A673 (cell line): Measurements from ENCODE around the gene FGFBP1. TPM values are rescaled to one million over a fixed set of nuclear protein-coding genes. Genes with fewer than 3 reads are reported as not detected.

Experiments
- BruUV-seq: library from RNA; stranded (reverse); fragments of 400-500 nt; replicated peaks from 2 replicates; lab custom pipeline; 2021; lab: Mats Ljungman, UMichigan
- CTCF ChIA-PET: fragments of 300-600 bp; sonication (Branson Sonifier 250); formaldehyde crosslinking; loops from one replicate; lab custom pipeline; 2022; ENCODE audit warnings: antibody characterized with exemption; lab: Charles Lee
- POLR2A ChIA-PET: fragments of 300-600 bp; sonication (Branson Sonifier 250); formaldehyde crosslinking; loops from one replicate; lab custom pipeline; 2022; ENCODE audit warnings: antibody characterized with exemption; ENCODE audit not compliant: low non-redundant PET; lab: Charles Lee
- DNase-seq: peaks from one replicate; pipeline ENCODE4 v3.0.0-alpha.2; 2015; ENCODE audit warnings: low spot score
- H3K27ac ChIP-seq: fragments of 200-600 bp; sonication (generic); 2 replicates; pipeline ENCODE4 v1.5.1; 2016; ENCODE audit warnings: mixed run types, low read depth, mild to moderate bottlenecking, mixed read lengths, antibody characterized with exemption, low read length; ENCODE audit not compliant: poor library complexity, severe bottlenecking
- H3K27me3 ChIP-seq: fragments of 200-600 bp; sonication (generic); replicated peaks from 2 replicates; pipeline ENCODE4 v1.6.1; 2017; ENCODE audit warnings: mixed run types, low read depth, mild to moderate bottlenecking, mixed read lengths, antibody characterized with exemption, low read length; ENCODE audit not compliant: insufficient read depth, poor library complexity
- H3K36me3 ChIP-seq: fragments of 200-600 bp; sonication (generic); 2 replicates; pipeline ENCODE4 v1.6.1; 2016; ENCODE audit warnings: mixed run types, mild to moderate bottlenecking, mixed read lengths, antibody characterized with exemption, low read length; ENCODE audit not compliant: insufficient read depth, poor library complexity, severe bottlenecking
- H3K4me1 ChIP-seq: fragments of 200-600 bp; sonication (generic); 2 replicates; pipeline ENCODE4 v1.6.1; 2017; ENCODE audit warnings: mixed run types, mild to moderate bottlenecking, mixed read lengths, antibody characterized with exemption, low read length; ENCODE audit not compliant: insufficient read depth, poor library complexity, severe bottlenecking
- H3K4me3 ChIP-seq: fragments of 200-600 bp; sonication (generic); 2 replicates; pipeline ENCODE4 v1.5.1; 2016; ENCODE audit warnings: low read depth, mixed run types, mild to moderate bottlenecking, mixed read lengths, low read length; ENCODE audit not compliant: poor library complexity, severe bottlenecking
- H3K9me3 ChIP-seq: fragments of 200-600 bp; sonication (generic); 2 replicates; pipeline ENCODE4 v1.6.1; 2016; ENCODE audit warnings: mixed run types, low read depth, mild to moderate bottlenecking, mixed read lengths, antibody characterized with exemption, low read length; ENCODE audit not compliant: poor library complexity, severe bottlenecking
- EZH2 ChIP-seq: fragments of 200-600 bp; sonication (generic); IDR thresholded peaks from 2 replicates; pipeline ENCODE4 v1.6.1; 2017; ENCODE audit warnings: borderline replicate concordance, low read depth, mild to moderate bottlenecking, mixed read lengths, antibody characterized with exemption, low read length; ENCODE audit not compliant: poor library complexity, severe bottlenecking
- intact Hi-C: fragments of 100-400 bp; cut with micrococcal nuclease; formaldehyde crosslinking; loops from one replicate; pipeline ENCODE4 v1.10.0; 2022; ENCODE audit not compliant: unreplicated experiment
- total RNA-seq: library from RNA; stranded (reverse); gene quantifications from 2 replicates; pipeline ENCODE4 v1.2.3, GENCODE V29; 2021
- TF ChIP-seq, protein P1 (sequence below): fragments of 300-800, 200-600 bp; sonication (generic); conservative IDR thresholded peaks from 2 replicates; pipeline ENCODE4 v1.5.1; 2017; ENCODE audit warnings: low read depth, mild to moderate bottlenecking, antibody characterized with exemption, low read length, moderate library complexity, mixed read lengths

Gene FGFBP1
- total RNA-seq, 1 experiment from 2014 or later: not detected

DNA sequence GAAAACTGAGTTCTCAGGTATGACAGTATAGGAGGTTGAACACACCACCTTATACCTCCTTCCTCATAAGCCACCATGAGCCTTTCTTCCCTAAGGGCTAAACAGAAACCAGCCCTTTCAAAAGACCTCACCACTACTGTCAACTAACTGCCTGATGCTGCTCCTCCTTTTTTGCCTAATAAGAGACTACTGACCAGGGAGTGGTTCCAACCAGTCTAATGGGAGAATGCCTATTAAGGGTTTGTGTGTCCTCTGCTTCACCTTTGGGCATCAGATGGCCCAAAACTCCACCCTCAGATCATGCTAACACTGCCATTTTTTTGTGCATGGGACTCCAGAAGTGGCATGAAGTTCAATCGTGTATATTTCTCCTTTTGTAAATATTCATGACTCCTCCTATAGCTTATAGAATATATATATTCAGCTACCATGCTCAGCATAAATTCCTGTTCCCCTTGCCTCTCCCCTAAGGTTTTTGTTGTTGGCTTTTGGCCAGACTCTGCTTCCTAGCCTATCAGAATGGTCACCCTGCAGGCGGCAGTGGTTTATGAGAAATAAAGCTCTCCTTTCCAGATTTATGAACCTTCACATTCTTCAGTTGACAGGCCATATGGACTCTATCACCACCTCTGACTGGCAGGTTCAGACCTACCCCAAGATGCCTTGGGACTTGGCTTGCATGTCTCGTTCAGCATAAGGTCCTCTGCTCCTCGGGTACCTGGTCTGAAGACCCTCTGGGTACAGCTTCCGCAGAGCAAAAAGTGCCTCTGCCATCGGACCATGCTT, 28.2 kb downstream of the FGFBP1 start:
- H3K27ac ChIP-seq: no peak overlapping the region
- no TSS peak for BruUV-seq
- H3K27me3 ChIP-seq: no peaks in the 10 kb centered on the region
- CTCF ChIA-PET: no interaction called here
- POLR2A ChIA-PET: no interaction called here
- no peak for DNase-seq
- H3K4me1 ChIP-seq: no peaks in the 10 kb centered on the region
- TF ChIP-seq EZH2: no peak
- TF ChIP-seq, protein P1, sequence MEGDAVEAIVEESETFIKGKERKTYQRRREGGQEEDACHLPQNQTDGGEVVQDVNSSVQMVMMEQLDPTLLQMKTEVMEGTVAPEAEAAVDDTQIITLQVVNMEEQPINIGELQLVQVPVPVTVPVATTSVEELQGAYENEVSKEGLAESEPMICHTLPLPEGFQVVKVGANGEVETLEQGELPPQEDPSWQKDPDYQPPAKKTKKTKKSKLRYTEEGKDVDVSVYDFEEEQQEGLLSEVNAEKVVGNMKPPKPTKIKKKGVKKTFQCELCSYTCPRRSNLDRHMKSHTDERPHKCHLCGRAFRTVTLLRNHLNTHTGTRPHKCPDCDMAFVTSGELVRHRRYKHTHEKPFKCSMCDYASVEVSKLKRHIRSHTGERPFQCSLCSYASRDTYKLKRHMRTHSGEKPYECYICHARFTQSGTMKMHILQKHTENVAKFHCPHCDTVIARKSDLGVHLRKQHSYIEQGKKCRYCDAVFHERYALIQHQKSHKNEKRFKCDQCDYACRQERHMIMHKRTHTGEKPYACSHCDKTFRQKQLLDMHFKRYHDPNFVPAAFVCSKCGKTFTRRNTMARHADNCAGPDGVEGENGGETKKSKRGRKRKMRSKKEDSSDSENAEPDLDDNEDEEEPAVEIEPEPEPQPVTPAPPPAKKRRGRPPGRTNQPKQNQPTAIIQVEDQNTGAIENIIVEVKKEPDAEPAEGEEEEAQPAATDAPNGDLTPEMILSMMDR: no peak
- H3K4me3 ChIP-seq: no peak overlapping the region
- no peaks in the 10 kb centered on the region for H3K36me3 ChIP-seq
- H3K9me3 ChIP-seq: no peaks in the 10 kb centered on the region
- intact Hi-C loops: no loop called here

DNA sequence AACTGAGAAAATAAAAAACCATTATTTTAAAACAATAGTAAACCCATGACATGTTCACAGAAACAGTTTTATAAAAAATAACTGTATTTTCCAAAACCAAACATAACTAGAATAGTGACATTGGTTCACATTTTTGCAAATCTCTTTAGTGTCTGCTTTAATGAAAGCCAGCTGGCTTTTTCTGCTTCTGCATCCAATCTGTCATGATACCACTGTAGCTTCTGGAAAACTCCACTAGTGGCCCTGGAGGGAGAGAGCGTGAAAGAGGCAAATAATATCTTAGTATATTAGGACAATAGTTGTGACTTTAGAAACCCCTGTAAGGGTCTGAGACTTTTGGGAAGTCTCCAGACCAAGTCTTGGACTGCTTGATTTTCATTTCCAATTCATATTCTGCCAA, 31.1 kb downstream of the FGFBP1 start:
- Histone ChIP-seq H3K9me3 (no peaks in the 10 kb centered on the region), H3K4me3 (no peak overlapping the region), H3K27ac (no peak overlapping the region), H3K27me3 (no peaks in the 10 kb centered on the region), H3K4me1 (no peaks in the 10 kb centered on the region), H3K36me3 (no peaks in the 10 kb centered on the region)
- POLR2A ChIA-PET: no interaction called here
- intact Hi-C loops: no loop called here
- CTCF ChIA-PET: no interaction called here
- no peak for TF ChIP-seq EZH2
- TF ChIP-seq, protein P1: no peak
- no TSS peak for BruUV-seq
- no peak for DNase-seq

DNA sequence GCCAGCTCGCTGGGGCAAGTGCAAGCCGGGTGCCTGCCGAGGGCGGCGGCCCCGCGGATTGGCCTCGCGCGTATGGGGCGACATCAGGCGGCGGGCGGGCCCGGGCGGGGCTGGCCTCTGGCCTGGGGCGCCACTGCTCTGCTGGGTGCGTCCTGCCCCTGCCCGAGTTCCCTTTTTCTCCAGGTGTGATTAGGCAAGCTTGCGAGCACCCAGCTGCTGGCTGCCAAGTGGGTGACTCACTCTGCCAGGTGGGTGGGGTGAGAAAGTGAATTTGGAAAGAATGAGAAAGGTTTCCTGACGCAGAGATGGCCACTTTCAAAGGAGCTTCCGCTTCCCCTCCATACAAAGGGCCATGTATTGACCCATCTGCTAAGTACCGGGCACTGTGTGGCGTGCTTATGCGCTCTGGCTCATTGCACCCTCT, 32.5 kb downstream of the FGFBP1 start:
- Histone ChIP-seq H3K4me1 (no peaks in the 10 kb centered on the region), H3K27me3 (no peaks in the 10 kb centered on the region), H3K36me3 (no peaks in the 10 kb centered on the region), H3K9me3 (no peaks in the 10 kb centered on the region), H3K27ac (no peak overlapping the region), H3K4me3 (no peak overlapping the region)
- no TSS peak for BruUV-seq
- POLR2A ChIA-PET: no interaction called here
- DNase-seq: no peak
- CTCF ChIA-PET: no interaction called here
- TF ChIP-seq, protein P1: no peak
- no peak for TF ChIP-seq EZH2
- intact Hi-C loops: no loop called here
